EL (cell line): ENCODE data around the gene PRR9.

Experiments
- DNase-seq: peaks from one replicate; pipeline ENCODE4 v3.0.0-alpha.2; 2016

Gene PRR9

DNA sequence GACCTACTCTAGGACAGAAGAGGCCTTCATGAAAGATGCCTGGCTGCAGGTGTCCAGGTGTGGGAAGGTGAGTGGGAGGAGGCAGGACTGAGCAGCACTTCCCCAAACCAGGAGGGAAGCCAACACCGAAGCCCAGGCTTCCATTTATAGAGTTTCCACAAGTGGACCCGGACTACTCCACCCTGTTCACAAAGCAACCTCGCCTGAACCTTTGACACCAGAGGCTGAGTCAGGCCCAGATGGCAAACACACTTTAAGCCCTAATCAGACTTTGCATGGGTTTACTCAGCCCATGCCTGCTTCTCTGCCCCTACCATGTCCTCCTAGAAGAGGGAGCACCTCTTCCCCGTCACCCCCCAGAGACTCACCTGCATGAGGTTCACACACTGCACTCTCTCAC, 14.0 kb downstream of the PRR9 start:
- no peak for DNase-seq

DNA sequence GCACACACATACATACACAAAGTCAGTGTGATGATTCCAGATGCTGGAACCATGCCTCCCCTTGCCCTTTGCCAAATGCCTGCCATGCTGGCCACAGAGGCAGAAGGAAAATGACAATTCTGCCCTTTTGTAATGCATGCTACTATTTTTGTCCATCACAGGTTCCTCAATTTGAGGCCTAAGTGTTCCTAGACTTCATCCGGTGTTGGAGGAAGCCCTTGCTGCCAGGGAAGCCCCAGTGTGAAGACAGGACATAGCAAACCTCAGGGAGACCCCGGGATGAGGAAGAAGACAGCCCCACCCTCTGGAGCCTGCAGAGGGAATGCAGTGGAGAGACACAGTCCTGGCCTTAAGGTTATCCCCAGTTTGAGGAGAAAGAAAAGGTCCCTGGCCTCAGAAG, 14.4 kb downstream of the PRR9 start:
- no peak for DNase-seq

GRCh38 chr1:153232553-153232952, 15.2 kb downstream of the PRR9 start:
- no peak for DNase-seq

DNA sequence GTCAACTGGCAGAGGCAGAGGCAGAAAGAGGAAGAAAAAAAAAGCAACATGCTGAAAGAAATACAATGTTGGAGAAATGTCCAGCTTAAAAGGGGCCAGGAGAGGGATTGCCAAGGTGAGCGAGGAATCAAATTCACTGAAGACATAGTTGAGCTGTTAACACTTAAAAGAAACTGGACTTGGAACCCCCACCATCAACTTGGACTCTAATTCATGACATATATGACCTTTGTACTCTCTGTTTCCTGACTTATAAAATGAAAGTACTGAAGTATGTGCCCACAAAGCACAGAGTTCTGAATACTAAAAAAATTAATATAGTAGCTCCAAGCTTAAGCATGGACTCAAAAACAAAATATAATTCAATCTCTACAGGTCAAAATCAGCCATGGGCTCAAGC, 16.1 kb downstream of the PRR9 start:
- no peak for DNase-seq

GRCh38 chr1:153238527-153238926, 21.1 kb downstream of the PRR9 start:
- no peak for DNase-seq

GRCh38 chr1:153242160-153242559, 24.8 kb downstream of the PRR9 start:
- no peak for DNase-seq

- no peak for DNase-seq
Observed at GRCh38 chr1:153245466-153245865, 28.1 kb downstream of the PRR9 start.

GRCh38 chr1:153246018-153246417, 28.6 kb downstream of the PRR9 start:
- no peak for DNase-seq

DNA sequence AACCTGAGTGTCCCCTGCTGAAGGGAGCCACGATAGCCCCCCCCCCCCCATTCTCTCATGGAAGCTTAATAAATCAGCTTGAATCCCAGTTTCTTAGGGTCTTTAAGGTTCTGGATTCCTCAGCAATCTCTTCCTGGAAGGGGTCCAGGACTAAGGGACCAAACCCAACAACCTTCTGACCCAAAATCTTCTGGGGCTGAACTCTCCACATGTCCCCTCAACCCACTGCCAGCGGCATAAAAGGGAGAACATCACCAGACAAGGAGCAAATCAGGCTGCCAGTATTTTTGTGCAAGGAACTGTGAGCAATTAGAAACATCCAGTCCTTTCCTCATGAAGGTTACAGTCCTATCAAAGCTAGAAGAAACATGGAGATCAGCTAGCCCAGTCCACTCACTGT, 29.4 kb downstream of the PRR9 start:
- DNase-seq, result no peak

DNA sequence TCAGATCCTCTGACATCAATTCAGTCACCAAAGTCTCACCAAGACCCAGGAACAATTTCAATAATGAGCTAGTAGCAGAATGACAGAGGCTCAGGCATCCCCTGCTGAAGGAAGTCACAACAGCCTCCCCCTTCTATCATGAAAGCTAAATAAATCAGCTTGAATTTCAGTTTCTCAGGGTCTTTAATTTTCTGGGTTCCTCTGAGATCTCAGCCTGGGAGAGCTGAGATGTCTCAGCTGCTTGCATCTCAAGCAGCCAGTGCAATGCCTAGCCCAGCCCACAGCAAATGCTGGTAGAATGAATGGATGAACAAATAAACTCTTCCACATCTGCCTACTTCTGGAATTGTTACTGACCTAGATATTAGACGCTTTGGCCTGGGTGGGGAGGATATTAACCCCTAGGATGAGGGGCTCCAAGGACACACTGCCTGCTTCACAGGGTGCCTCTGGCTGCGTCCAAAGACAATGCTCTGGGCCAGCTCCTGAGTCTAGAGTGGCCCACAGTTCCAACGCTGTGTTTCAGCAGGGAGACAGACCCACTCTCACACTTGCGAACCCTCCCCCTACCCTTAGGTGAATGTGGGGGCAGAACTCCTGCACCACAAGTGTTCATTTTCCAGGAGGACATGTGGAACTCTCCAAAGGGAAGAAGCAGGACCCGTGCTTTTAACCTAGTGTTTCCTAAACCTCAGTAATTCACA, 30.9 kb downstream of the PRR9 start:
- no peak for DNase-seq

DNA sequence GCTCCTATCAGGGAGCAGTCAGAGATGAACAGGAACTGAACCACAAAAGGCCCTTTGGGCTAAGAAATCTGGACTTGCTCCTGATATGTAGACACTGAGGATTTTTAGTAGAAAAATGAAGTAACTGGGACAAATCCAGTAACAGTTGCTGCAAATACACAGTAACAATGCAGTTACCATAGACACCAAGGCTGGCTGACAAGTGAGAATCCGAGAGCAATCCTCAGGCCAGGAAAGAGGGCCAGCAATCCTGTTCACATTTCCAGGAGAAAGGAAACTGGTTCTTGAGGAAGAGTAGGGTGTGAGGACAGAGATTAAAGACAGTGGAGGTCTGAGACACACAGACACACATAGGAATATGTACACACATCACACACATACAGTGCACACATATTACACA, 32.8 kb downstream of the PRR9 start:
- no peak for DNase-seq

DNA sequence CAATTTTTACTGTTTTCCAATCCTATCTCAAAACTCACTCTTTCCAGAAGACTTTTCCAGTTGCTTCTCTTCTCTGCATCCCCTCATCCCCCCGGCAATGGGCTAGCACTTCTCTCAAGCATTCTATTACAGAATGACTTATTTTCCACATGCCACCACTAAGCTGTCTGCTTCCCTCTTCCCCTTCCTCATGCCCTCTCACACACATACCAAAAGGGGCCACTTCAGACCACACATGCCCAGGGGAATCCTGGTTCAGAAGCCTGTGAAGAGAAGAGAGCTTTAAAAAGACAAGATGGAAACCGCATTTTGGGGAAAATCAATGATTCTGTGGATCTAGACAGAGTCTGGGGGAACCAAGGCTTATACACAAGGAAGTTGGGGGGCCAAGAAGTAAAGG, 33.7 kb downstream of the PRR9 start:
- DNase-seq, result no peak

GRCh38 chr1:153251562-153251961, 34.2 kb downstream of the PRR9 start:
- DNase-seq, result no peak

DNA sequence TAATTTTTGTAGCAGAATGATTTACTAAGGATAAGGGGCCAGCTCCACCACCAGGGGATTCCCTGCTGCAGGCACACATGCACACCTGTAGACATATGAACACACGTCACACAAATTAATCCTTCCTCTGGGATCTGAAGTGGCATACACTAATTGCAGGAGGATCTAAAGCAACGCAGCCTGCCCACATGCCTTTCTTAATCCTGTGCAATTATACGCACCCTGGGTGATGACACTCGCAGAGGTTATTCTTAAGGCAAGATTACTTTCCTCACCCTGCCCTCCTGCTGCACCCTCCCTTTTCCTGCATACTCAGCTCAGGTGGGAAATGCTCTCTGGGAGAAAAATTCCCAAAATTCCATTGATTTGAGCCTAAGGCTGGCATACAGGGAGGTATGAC, 34.6 kb downstream of the PRR9 start:
- DNase-seq, result no peak

DNA sequence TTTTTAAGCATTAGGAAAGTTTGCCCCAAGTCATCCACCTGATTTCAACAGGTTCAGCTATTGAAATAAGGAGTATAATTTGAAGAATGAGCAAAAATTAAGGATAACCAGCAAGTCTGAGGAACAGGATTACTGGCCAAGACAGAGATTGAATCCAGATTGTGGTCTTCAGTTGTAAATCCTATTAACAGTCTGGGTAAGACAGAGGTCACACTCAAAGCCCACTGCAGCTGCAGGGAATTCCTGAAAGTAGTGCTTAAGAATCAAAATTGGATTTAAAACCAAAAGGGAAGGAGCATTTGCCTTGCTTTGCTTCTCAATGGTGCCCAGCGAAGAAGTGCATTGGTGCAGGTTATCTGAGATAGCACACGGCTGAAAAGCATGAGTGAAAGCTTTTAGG, 35.7 kb downstream of the PRR9 start:
- DNase-seq, result no peak

- no peak for DNase-seq
Observed at GRCh38 chr1:153253693-153254092, 36.3 kb downstream of the PRR9 start.

DNA sequence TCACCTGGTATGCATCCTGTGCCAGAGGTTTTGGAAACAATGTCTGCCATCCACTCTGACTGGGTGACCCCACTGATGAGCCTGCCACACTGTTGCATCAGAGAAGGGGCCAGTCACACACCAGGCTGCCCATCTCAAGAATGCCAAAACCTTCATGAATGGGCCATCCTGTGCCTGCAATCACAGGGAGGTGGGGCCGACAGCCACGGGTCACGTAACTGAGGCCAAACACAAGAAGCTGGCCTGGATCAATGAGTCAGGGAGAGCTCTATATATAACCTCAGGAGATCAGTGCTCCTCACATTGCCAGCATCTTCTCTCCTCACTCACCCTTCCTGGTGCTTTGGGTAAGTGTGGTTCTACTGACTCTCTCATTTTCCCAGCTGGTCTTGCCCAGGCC, 42.0 kb downstream of the PRR9 start, which contains the start of gene LORICRIN:
Gene LORICRIN (plus strand): TSS at position 301 of the 400 bp plus-strand sequence. CDS start 1,263 bp downstream, outside the sequence.
- DNase-seq, result no peak

- no peak for DNase-seq
Observed at GRCh38 chr1:153260585-153261280, 43.3 kb downstream of the PRR9 start.

- DNase-seq, result no peak
Observed at GRCh38 chr1:153261281-153262069, 44.1 kb downstream of the PRR9 start.

GRCh38 chr1:153262070-153262366, 44.6 kb downstream of the PRR9 start:
- no peak for DNase-seq

- DNase-seq, result no peak
Observed at GRCh38 chr1:153262462-153263157, 45.2 kb downstream of the PRR9 start.

- no peak for DNase-seq
Observed at GRCh38 chr1:153265457-153265856, 48.1 kb downstream of the PRR9 start.
